ENCODE measurements around the gene SDHAF3.
"Not testable (repeated sequence)": the region's sequence is repeated elsewhere in the genome, so short reads cannot be mapped to it uniquely, and the experiment has no call there.

The SDHAF3 gene

GRCh38 chr7:97117372-97118188, at the start of gene SDHAF3:
SDHAF3 (plus strand) TSS chr7:97117698; CDS start chr7:97117724, 26 bp downstream.
- peak; percentile 100 for DNase-seq (ENCODE audit: low spot score)

GRCh38 chr7:97072025-97072424, 45.5 kb upstream of the SDHAF3 start:
- not testable (repeated sequence) for DNase-seq (ENCODE audit: low spot score)

GRCh38 chr7:97075928-97076327, 41.6 kb upstream of the SDHAF3 start:
- peak; percentile 45 for DNase-seq (ENCODE audit: low spot score)

GRCh38 chr7:97078023-97078969, 39.2 kb upstream of the SDHAF3 start:
- peak; percentile 80 for DNase-seq (ENCODE audit: low spot score)

GRCh38 chr7:97079300-97079699, 38.2 kb upstream of the SDHAF3 start:
- no peak for DNase-seq (ENCODE audit: low spot score)

- no peak for DNase-seq (ENCODE audit: low spot score)
These were observed 35.8 kb upstream of the SDHAF3 start for GRCh38 chr7:97081521-97082300.

- DNase-seq (ENCODE audit: low spot score): no peak
These were observed 29.1 kb upstream of the SDHAF3 start for GRCh38 chr7:97088364-97088763.

GRCh38 chr7:97089771-97090170, 27.7 kb upstream of the SDHAF3 start:
- no peak for DNase-seq (ENCODE audit: low spot score)

GRCh38 chr7:97090761-97091353, 26.6 kb upstream of the SDHAF3 start:
- DNase-seq (ENCODE audit: low spot score): no peak

- no peak for DNase-seq (ENCODE audit: low spot score)
These were observed 23.1 kb upstream of the SDHAF3 start for GRCh38 chr7:97094284-97094930.

GRCh38 chr7:97096037-97096436, 21.5 kb upstream of the SDHAF3 start:
- DNase-seq (ENCODE audit: low spot score): no peak

GRCh38 chr7:97096661-97097060, 20.8 kb upstream of the SDHAF3 start:
- DNase-seq (ENCODE audit: low spot score): peak; percentile 82

- DNase-seq (ENCODE audit: low spot score): peak; percentile 93
These were observed 12.7 kb upstream of the SDHAF3 start for GRCh38 chr7:97104719-97105238.

GRCh38 chr7:97107192-97107800, 10.2 kb upstream of the SDHAF3 start:
- DNase-seq (ENCODE audit: low spot score): no peak

GRCh38 chr7:97116308-97116707, 1.2 kb upstream of the SDHAF3 start:
- no peak for DNase-seq (ENCODE audit: low spot score)

- DNase-seq (ENCODE audit: low spot score): no peak
These were observed 495 bp upstream of the SDHAF3 start for GRCh38 chr7:97117035-97117371.

GRCh38 chr7:97118306-97118917, 914 bp downstream of the SDHAF3 start:
- peak; percentile 36 for DNase-seq (ENCODE audit: low spot score)

- no peak for DNase-seq (ENCODE audit: low spot score)
These were observed 2.2 kb downstream of the SDHAF3 start for GRCh38 chr7:97119747-97120146.

- no peak for DNase-seq (ENCODE audit: low spot score)
These were observed 3.4 kb downstream of the SDHAF3 start for GRCh38 chr7:97120713-97121457.

All from SW480 (cell line).